LNCAP (cell line): ENCODE data around the gene GRIN2A.

ENCODE experiments used
- TF ChIP-seq, protein P1 (sequence below): fragments of 450-650 bp; IDR thresholded peaks from 2 replicates; pipeline ENCODE4 v1.5.1; 2017; ENCODE audit warnings: mild to moderate bottlenecking

GRIN2A gene

DNA sequence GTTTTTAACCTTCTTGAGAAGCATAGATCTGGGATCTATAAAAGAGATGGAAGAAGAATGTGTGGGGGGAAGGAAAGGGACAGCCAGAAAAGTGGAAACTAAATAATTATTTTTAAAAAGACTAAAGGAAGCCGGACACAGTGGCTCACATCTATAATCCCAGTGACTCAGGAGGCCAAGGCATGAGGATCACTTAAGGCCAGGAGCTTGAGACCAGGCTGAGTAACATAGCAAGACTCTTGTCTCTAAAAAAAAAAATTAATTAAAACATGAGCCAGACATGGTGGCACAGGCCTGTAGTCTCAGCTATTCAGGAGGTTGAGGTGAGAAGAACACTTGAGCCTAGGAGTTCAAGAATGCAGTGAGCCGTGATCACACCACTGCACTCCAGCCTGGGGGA is 335.1 kb downstream of the GRIN2A start:
- TF ChIP-seq, protein P1, sequence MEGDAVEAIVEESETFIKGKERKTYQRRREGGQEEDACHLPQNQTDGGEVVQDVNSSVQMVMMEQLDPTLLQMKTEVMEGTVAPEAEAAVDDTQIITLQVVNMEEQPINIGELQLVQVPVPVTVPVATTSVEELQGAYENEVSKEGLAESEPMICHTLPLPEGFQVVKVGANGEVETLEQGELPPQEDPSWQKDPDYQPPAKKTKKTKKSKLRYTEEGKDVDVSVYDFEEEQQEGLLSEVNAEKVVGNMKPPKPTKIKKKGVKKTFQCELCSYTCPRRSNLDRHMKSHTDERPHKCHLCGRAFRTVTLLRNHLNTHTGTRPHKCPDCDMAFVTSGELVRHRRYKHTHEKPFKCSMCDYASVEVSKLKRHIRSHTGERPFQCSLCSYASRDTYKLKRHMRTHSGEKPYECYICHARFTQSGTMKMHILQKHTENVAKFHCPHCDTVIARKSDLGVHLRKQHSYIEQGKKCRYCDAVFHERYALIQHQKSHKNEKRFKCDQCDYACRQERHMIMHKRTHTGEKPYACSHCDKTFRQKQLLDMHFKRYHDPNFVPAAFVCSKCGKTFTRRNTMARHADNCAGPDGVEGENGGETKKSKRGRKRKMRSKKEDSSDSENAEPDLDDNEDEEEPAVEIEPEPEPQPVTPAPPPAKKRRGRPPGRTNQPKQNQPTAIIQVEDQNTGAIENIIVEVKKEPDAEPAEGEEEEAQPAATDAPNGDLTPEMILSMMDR = no peak

DNA sequence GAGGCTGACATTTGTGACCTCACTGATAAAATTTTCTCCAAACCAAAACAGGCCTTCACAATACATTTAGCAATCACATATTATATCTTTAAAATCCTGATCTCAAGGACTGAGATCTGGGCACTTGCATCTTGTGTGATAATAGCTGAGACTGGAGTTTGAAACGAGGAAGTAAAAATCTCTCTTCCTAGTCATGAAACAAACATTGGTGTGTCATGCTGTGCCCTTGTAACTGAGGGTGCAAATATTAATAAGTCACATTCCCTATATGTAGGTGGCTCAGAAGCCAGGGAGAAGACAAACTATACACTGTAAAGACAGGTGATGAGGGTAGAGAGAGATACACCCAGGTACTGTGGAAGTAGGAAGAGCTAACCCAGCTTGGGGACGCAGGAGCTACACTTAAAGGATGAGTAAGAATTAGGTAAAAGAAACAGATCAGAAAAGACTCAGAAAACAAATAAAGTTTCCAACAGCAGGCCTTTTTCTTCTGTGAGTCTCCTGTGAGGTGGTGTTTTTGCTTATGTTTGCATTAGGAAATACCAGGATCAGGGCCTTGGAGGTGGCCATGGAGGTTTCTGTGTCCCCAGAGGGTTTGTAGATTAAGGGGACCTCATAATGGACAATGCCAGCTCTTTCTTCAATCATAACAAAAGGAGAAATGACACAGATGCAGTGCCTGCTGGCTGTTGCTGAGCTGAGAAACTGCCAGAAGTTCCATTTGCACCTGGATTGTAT is 335.7 kb downstream of the GRIN2A start:
- TF ChIP-seq, protein P1 = no peak

DNA sequence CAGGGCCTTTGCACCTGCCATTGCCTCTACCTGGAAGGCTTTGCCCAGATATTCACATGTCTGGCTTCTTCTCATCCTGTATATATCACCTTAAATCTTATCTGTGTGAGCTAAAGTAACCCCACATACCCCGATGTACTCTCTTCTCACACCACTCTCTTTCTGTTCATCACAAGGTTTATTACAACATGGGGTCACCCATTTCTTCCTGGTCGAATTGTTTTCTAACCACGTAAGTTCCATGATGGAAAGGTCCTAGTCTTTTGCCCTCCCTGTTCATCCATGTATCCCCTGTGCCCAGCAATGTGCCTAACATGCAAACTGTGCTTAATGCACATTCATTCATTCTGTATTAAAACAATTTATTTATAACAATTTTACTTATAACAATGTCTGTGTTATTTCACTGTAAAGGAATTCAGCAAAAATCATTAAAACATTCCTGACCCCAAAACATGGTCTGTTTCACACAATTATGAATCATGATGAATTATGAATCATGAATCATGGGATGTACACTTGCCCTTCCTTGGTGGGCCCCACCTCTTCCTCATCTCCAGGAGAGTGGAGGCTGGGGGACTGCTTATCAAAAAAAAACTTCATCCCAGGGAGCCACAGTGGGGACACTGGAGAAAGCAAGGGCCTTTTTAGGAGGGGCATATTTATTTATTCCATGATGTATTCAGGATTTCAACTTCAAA is 336.4 kb downstream of the GRIN2A start:
- TF ChIP-seq, protein P1 = no peak

DNA sequence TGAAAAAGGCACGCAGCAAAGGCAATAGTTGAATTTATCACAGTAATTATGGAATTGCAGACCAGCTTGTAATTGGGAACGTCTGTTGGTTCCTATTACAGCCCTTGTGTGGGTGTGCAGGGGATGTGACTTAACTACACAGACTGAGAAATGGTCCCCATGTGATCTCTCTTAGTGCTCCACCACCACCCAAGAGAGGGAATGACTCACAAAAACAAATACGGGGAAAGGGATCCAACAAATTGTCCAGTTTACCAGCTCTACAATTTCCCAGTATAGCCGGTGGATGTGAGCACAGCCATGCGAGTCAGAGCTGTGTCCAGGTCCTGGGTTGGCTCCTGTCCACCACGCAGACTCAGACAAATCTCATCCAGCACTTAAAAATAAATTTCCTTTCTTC is 337.9 kb downstream of the GRIN2A start:
- TF ChIP-seq, protein P1 = no peak

DNA sequence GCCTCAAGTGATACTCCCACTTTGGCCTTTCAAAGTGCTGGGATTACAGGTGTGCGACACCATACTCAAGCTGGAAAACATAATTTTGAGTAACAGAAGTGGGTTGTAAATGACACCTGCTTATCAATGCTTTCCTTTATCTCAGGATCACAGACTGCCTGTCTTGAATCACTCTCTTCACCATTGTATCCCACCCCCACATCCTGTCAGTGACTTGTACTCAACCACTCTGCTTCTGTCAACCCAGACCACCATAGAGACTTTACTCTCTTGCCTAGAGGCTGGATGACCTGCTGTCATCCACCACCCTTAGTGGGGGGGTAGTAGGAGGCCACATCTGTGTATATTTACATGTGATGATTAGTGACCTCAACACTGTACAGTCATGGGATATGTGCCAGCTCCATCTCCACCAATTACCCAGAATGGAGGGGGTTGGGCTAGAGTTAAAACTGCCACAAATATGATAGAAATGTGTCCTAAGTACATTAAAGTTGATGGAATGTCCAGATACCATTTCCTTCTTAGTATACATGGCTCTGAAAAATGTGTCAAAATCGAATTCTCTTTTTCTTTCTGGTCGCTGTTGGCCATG is 338.7 kb downstream of the GRIN2A start:
- TF ChIP-seq, protein P1 = no peak

DNA sequence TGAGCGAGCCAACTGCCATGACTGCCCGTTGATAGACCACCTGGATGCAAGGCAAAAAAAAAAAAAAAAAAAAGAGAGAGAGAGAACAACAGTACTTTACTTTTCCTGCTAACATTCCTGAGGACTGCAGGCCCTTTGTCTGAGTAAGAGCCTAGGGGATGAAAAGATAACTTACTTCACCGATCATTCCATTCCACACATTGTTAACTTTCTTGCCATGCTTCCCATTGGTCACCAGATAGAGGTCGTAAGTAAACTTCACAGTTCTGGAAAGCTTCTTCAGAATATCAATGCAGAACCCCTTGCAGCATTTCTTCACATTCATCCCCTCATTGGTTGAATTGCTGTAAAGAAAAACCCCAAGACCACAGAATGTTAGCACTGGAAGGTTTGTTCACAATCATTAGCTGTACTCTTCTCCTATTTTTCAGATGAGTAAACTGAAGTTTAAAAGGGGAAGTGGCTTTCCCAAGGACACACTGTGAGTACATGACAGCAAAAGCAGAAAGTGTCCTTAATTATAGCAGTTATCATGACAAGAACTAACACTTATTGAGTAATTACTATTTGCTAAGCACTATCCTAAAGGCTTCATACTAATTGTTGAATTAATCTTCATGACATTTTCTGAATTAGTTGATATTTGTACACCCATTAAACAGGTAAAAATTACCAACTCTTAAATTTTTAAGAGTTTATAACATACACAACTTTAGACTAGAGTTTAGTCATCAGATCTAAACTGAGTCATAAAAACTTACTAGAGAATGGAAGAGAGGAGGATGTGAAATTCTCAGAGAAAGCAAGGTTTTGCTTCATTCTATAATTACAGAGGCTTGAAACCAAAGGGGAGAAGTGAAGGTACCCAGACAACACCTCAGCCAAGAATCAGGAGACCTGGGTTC is 341.2 kb downstream of the GRIN2A start:
- TF ChIP-seq, protein P1 = no peak

DNA sequence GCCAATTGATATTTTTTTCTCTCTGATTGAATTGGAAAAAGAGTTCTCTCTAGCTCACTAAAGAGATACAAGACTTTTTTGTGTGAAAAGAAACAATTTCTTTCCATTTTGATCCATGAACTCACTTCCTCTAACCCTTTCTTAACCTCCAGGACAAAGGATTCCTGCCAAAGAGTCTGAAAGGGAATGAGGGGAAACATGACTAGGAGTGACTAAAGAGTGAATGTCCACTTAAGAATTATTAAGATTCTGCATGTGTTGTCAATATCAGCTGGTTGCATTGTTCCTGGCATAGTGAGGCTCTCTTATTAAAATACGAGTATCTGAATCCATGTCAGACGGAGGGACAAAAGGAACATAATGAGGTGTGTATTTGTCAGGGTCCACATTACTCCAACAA is 344.7 kb downstream of the GRIN2A start:
- TF ChIP-seq, protein P1 = no peak
